Measurements from ENCODE around the gene GSN.

DNA sequence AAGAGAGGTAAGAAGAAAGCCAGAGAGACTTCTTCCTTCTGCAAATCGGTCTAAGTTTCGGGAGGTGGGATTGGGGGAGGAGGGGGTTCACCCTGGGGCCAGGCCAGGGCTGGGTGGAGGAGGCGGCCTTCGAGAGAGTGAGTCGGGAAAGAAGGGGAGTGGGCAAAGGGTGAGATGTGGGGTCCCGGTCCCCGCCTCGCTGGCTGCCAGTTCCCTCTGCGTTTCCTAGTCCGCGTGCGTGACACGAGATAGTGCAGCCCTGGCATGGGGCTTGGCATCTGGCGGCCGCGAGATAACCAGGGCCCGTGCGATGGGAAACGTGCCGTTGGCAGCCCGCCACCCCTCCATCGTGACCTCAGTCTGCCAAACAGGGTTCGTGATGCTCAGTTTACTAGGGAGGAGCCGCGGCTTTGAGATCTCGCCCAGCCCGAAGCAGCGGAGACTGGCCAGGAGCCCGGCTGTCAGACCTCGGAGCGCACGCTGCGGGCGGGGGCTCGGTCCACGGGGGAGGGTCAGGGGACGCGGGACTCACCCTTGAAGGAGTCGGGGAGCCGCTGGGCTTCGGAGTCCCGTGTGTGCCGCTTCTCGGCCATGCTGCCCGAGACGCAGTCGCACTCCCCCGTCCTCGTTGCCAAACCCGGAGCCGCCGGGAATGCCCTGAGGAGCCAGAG, 101.8 kb downstream of the GSN start, which contains the start of gene STOM:
- TF ChIP-seq, protein P1, sequence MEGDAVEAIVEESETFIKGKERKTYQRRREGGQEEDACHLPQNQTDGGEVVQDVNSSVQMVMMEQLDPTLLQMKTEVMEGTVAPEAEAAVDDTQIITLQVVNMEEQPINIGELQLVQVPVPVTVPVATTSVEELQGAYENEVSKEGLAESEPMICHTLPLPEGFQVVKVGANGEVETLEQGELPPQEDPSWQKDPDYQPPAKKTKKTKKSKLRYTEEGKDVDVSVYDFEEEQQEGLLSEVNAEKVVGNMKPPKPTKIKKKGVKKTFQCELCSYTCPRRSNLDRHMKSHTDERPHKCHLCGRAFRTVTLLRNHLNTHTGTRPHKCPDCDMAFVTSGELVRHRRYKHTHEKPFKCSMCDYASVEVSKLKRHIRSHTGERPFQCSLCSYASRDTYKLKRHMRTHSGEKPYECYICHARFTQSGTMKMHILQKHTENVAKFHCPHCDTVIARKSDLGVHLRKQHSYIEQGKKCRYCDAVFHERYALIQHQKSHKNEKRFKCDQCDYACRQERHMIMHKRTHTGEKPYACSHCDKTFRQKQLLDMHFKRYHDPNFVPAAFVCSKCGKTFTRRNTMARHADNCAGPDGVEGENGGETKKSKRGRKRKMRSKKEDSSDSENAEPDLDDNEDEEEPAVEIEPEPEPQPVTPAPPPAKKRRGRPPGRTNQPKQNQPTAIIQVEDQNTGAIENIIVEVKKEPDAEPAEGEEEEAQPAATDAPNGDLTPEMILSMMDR (conservative IDR thresholded peaks at IDR 0.05; ENCODE audit: low read depth, low read length) = no peak
- TF ChIP-seq EZH2 (IDR thresholded peaks at IDR 0.05; ENCODE audit: borderline replicate concordance, low read depth, low read length, poor library complexity, severe bottlenecking) = no peak

Measured in A673 (cell line).